C4-2B (cell line): ENCODE results near the gene LIM2.

Source experiments
- CTCF ChIP-seq: fragments of 450-650 bp; conservative IDR thresholded peaks from 2 replicates; pipeline ENCODE4 v1.5.1; 2017; ENCODE audit warnings: mild to moderate bottlenecking
- ZFX ChIP-seq: fragments of 450-650 bp; IDR thresholded peaks from 2 replicates; pipeline ENCODE4 v1.6.1; 2017

GRCh38 chr19:51394050-51394836 is 6.5 kb upstream of the LIM2 start:
- TF ChIP-seq CTCF (no peak), ZFX (no peak)
